GM12801 (cell line): ENCODE results near the gene OCIAD2.

Source experiments
- TF ChIP-seq, protein P1 (sequence below): IDR thresholded peaks from one replicate; pipeline ENCODE4 v1.5.1; 2011; ENCODE audit warnings: control low read depth; ENCODE audit not compliant: insufficient read length; ENCODE audit errors: extremely low read depth

Gene OCIAD2

DNA sequence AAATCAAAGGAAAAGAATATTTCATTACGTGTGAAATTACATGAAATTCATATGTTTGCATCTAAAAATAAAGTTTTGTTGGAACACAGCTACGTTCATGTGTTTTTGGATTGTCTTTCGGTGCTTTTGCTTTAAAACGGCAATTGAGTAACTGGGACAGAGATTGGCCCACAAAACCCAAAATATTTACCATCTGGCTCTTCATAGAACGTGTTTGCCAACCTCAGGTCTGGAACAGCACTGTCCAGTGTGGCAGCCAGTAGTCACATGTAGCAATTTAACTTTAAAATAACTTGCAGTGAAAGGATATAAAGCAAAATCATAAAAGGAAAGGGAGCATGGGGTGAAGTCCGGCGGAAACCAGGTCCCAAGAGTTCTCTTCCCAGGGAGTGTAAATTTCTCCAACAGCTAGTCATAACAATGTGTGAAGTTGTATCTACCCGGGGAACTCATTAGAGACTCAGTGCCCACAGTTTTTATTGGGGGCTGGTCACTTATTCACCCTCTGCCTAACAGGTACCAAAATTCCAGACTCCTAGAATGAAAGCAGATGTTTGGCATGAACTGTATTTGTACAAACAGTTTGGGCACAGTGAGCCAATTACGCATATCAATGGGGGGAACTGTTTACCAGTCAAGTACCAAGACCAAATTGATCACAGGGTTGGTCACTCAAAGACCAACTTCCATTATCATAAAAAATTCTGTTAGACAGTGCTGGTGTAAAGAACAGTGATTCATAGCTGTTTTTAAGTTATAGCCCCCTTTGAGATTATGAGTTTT lies 65.3 kb downstream of the OCIAD2 start:
- TF ChIP-seq, protein P1, sequence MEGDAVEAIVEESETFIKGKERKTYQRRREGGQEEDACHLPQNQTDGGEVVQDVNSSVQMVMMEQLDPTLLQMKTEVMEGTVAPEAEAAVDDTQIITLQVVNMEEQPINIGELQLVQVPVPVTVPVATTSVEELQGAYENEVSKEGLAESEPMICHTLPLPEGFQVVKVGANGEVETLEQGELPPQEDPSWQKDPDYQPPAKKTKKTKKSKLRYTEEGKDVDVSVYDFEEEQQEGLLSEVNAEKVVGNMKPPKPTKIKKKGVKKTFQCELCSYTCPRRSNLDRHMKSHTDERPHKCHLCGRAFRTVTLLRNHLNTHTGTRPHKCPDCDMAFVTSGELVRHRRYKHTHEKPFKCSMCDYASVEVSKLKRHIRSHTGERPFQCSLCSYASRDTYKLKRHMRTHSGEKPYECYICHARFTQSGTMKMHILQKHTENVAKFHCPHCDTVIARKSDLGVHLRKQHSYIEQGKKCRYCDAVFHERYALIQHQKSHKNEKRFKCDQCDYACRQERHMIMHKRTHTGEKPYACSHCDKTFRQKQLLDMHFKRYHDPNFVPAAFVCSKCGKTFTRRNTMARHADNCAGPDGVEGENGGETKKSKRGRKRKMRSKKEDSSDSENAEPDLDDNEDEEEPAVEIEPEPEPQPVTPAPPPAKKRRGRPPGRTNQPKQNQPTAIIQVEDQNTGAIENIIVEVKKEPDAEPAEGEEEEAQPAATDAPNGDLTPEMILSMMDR: no peak

DNA sequence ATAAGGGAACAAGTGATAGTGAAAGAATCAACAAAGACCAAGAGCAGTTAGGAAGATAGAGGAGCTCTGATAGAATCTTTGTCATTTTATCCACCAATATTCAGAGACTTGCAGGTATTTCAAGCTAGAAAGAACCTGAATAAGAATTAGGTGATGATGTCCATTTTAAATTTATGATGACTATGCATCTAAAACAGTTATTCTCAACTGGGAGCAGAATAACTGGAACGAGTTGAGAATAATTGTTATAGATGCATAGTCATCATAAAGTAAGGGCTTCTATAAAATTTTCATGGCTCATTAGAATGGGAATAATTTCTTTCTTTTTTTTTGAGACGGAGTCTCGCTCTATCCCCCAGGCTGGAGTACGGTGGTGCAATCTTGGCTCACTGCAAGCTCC lies 69.9 kb downstream of the OCIAD2 start:
- TF ChIP-seq, protein P1: no peak
